ENCODE measurements around the gene MSMB.
"Not testable (repeated sequence)": the region's sequence is repeated elsewhere in the genome, so short reads cannot be mapped to it uniquely, and the experiment has no call there.

DNA sequence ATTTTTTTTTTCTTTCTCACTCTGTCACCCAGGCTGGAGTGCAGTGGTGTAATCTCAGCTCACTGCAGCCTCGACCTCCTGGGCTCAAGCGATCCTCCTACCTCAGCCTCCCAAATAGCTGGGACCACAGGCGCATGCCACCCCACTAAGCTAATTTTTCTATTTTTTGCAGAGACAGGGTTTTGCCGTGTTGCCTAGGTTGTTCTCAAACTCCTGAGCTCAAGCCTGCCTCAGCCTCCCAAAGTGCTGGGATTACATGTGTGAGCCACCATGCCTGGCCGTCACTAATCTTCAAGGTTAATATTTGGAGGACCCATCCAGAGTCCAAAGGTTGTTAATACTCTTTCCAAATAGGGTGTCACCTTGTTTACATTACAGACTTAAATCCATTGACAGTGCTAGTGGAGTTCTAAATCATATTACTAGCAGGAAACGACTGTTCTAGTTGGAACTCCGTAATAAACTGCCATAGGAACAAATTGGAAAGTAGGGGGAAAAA lies 43.8 kb downstream of the MSMB start:
- TF ChIP-seq CTCF (conservative IDR thresholded peaks at IDR 0.05; ENCODE audit: low read length); EZH2phosphoT487 (IDR thresholded peaks at IDR 0.05; ENCODE audit: borderline replicate concordance, low read depth, low read length): not testable (repeated sequence)
